ENCODE results near the gene ABCG2.

The ABCG2 gene

GRCh38 chr4:88158489-88159228 lies at the start of gene ABCG2:
Gene ABCG2 (minus strand): TSS chr4:88158639. CDS start chr4:88139995, 18,644 bp downstream.
- DNase-seq (ENCODE audit: low spot score): peak; percentile 44

GRCh38 chr4:88208156-88208555 lies 49.7 kb upstream of the ABCG2 start:
- DNase-seq (ENCODE audit: low spot score): no peak

DNA sequence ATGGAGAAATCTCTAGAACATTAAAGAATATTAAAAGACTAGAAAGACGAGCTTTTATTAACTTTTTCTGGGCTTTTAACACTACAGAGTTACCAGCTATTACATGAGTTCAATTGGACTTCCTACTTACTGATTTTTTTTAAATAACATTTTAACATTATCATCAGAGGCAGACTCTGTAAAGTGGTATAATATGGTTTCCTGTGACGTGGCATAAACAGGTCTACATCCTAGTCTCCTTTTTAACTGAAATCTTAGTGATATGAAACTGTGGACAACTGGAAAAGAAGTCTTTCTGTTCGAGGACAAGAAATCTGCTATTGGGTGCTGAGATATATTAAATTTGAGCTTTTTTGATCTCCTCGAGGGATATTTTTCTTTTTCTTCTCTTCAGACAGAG lies 48.7 kb upstream of the ABCG2 start:
- no peak for DNase-seq (ENCODE audit: low spot score)

GRCh38 chr4:88204882-88205281 lies 46.4 kb upstream of the ABCG2 start:
- peak; percentile 55 for DNase-seq (ENCODE audit: low spot score)

GRCh38 chr4:88202443-88202842 lies 44.0 kb upstream of the ABCG2 start:
- no peak for DNase-seq (ENCODE audit: low spot score)

GRCh38 chr4:88200186-88200585 lies 41.7 kb upstream of the ABCG2 start:
- no peak for DNase-seq (ENCODE audit: low spot score)

DNA sequence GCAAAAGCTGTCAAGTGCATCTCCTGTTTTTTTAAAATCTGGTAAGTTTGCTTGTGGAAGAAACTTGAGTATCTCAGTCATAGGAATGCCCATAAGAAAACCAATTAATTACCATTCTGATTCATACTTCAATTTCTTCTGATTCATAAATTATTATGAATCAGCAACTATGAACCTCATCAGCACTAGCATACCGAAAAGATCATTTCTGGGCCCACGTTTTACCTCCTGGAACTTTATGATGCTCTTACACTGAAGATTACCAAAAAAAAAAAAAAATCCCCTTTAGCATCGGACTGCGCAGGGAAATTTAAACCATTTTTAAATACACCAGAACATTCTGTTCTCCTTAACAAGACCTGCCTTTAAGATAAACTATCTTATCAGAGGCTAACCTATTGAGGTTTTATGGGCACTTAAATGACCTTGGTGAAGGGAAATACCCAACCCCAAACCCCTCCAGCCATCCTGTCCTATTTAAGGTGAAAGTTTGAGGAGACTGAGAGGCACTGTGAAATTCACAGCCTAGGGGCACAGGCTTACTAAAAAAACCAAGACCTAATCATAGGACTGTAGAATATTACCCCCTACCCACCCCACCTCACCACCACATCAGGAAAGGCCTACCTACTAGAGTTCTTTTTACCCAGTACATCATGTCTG lies 38.2 kb upstream of the ABCG2 start:
- no peak for DNase-seq (ENCODE audit: low spot score)

GRCh38 chr4:88196013-88196365 lies 37.5 kb upstream of the ABCG2 start:
- DNase-seq (ENCODE audit: low spot score): no peak

DNA sequence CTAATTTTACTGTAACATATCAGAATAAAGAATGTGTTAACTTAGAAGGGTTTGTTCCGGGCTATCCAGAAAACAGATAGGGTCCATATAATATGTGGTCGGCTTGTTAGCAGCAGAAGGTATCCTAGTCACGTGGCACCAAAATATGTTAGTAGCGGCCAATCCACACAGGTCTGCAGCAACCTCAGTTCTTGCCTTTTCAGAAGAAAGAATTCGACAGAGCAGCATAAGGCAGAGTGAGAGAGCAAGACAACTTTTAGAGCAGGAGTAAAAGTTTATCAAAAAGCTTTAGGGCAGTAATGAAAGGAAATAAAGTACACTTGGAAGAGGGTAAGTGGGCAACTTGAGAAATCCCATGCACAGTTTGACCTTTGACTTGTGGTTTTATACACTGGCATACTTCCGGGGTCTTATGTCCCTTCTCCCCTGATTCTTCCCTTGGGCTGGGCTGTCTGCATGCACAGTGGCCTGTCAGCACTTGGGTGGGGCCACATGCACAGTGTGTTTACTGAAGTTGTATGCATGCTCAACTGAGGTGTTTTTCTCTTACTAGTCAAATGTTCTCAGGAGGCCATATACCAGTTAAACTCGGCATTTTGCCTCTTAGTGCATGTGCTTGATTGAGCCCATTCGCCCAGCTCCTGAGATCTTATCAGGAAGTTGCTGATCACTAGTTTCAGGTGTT lies 37.0 kb upstream of the ABCG2 start:
- no peak for DNase-seq (ENCODE audit: low spot score)

DNA sequence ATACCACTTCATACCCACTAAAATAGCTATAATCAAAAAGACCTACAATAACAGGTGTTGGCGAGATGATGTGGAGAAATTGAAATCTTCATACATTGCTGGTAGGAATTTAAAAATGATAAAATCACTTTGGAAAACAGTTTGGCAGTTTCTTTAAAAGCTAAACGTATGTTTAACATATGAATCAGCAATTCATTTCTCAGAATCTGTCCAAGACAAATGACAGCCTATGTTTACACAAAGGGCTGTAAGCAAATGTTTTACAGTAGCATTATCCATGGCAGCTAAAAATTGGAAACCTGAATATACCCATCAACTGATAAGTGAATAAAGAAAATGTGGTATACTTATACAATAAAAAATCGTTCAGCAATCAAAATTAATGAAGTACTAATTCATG lies 33.0 kb upstream of the ABCG2 start:
- DNase-seq (ENCODE audit: low spot score): no peak

DNA sequence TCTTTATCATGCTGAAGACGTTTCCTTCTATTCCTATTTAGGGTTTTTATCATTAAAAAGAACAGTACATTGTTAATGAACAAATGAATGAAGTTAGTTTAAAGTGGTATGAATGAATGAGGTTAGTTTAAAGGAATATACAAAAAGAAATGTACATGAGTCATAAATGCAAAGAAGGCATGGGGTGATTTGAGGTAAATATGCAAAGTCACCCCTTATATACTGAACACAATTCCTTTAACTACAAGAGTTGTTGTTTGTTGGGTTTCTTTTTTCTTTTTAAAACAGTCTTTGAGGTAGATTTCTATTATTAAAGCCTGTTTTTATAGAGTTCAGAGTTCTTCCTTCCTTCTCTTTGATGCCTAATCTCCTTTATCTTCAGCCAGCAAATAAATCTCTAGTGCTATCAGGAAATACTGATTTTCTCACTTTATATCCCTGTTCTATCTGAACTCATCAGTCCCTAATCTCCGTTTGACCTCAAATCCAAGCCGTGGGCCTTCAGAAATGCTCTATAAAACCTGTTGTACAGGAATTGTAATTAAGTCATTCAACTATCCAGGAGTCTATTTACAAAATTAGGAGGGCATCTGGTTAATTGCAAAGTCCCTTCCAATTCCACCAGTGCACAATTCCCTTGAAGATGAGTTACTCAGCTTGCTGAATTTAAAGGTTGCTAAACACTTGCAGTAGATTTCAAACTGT lies 31.6 kb upstream of the ABCG2 start:
- no peak for DNase-seq (ENCODE audit: low spot score)

GRCh38 chr4:88189418-88189738 lies 30.9 kb upstream of the ABCG2 start:
- no peak for DNase-seq (ENCODE audit: low spot score)

DNA sequence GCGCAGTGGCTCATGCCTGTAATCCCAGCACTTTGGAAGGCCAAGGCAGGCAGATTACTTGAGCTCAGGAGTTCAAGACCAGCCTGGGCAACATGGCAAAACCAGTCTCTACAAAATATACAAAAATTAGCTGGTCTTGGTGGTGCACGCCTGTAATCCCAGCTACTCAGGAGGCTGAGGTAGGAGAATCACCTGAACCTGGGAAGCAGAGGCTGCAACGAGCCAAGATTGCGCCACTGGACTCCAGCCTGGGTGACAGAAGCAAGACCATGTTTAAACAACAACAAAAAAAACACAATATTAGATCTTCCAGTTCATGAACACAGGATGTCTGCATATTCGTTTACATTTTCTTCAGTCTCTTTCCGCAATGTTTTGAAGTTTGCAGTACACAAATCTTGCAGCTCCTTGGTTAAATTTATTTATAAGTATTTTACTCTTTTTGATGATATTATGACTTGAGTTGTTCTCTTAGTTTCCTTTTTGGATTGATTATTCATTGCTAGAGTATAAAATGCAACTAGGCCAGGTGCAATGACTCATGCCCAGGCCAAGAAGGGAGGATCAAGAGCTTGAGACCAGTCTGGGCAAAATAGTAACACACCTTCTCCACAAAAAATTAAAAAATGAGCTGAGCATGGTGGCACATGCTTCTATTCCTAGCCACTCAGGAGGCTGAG lies 30.4 kb upstream of the ABCG2 start:
- no peak for DNase-seq (ENCODE audit: low spot score)

GRCh38 chr4:88187766-88188165 lies 29.3 kb upstream of the ABCG2 start:
- no peak for DNase-seq (ENCODE audit: low spot score)

GRCh38 chr4:88185906-88186305 lies 27.5 kb upstream of the ABCG2 start:
- no peak for DNase-seq (ENCODE audit: low spot score)

- DNase-seq (ENCODE audit: low spot score): no peak
These were observed 20.8 kb upstream of the ABCG2 start for GRCh38 chr4:88179261-88179660.

DNA sequence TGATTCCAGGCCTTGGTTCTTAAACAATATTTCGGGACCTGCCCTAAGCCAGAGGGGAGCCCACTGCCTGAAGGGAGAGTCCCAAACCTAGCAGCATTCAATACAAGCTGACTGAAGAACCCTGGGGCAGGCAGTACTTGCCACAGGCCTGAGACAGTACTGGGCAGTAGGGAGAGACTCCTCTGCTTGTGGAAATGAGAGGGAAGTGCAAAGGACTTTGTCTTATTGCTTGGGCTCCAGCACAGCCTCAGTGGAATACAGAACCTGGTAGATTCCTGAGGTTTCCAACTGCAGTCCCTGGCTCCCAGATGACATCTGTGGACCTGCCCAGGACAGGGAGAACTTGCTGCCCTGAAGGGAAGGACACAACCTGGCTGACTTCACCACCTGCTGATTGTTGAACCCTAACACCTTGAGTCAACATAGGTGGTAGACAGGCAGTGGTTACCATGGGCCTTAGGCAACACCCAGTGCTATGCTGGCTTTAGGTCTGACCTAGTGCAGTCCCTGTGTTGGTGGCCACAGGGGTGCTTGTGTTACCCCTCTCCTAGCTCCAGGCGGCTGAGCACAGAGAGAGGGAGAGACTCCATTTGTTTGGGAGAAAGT lies 20.3 kb upstream of the ABCG2 start:
- no peak for DNase-seq (ENCODE audit: low spot score)

GRCh38 chr4:88177983-88178625 lies 19.7 kb upstream of the ABCG2 start:
- DNase-seq (ENCODE audit: low spot score): no peak

GRCh38 chr4:88172987-88173386 lies 14.5 kb upstream of the ABCG2 start:
- DNase-seq (ENCODE audit: low spot score): no peak

DNA sequence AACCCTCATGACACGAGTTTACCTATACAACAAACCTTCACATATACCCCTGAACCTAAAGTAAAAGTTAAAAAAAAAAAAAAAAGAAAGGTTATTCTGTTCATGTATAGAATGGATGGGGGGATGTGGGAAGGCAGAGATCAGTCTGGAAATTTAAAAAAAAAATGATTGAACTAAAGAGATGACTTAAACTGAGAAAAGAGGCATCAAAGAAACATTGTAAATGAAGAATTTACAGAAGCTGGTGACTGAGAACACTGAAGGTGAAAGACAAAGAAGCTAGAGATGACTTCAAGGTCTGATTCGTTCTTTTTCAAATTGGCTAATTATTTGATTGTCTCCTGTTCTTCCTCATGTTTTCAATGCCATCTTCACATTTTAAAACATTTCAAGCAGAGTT lies 12.8 kb upstream of the ABCG2 start:
- DNase-seq (ENCODE audit: low spot score): no peak

GRCh38 chr4:88169298-88169697 lies 10.9 kb upstream of the ABCG2 start:
- DNase-seq (ENCODE audit: low spot score): no peak

Measured in kidney capillary endothelial cell (primary cell).